ENCODE results near the gene NTN1.
A peak's percentile ranks its signal among the peaks of the same experiment; 100 is the strongest.

Gene NTN1

GRCh38 chr17:9232591-9233270 lies 211.4 kb downstream of the NTN1 start:
- DNase-seq, result peak; percentile 54
- in situ Hi-C loops (cut with MboI; ENCODE audit: low pct_unique_long_range_greater_than_20kb, low sequenced_read_pairs), result no loop called here

GRCh38 chr17:9233271-9233599 lies 211.9 kb downstream of the NTN1 start:
- in situ Hi-C loops (cut with MboI; ENCODE audit: low pct_unique_long_range_greater_than_20kb, low sequenced_read_pairs), result no loop called here
- no peak for DNase-seq

- DNase-seq, result no peak
- in situ Hi-C loops (cut with MboI; ENCODE audit: low pct_unique_long_range_greater_than_20kb, low sequenced_read_pairs), result no loop called here
Observed at GRCh38 chr17:9233761-9234160, 212.5 kb downstream of the NTN1 start.

GRCh38 chr17:9234389-9234945 lies 213.2 kb downstream of the NTN1 start:
- in situ Hi-C loops (cut with MboI; ENCODE audit: low pct_unique_long_range_greater_than_20kb, low sequenced_read_pairs), result no loop called here
- no peak for DNase-seq

GRCh38 chr17:9235346-9235745 lies 214.0 kb downstream of the NTN1 start:
- in situ Hi-C loops (cut with MboI; ENCODE audit: low pct_unique_long_range_greater_than_20kb, low sequenced_read_pairs), result no loop called here
- DNase-seq, result no peak

- no peak for DNase-seq
- in situ Hi-C loops (cut with MboI; ENCODE audit: low pct_unique_long_range_greater_than_20kb, low sequenced_read_pairs), result no loop called here
Observed at GRCh38 chr17:9236286-9237052, 215.2 kb downstream of the NTN1 start.

GRCh38 chr17:9237053-9237410 lies 215.7 kb downstream of the NTN1 start:
- in situ Hi-C loops (cut with MboI; ENCODE audit: low pct_unique_long_range_greater_than_20kb, low sequenced_read_pairs), result no loop called here
- no peak for DNase-seq

GRCh38 chr17:9237661-9238301 lies 216.5 kb downstream of the NTN1 start:
- no peak for DNase-seq

GRCh38 chr17:9238340-9239245 lies 217.3 kb downstream of the NTN1 start:
- in situ Hi-C loops (cut with MboI; ENCODE audit: low pct_unique_long_range_greater_than_20kb, low sequenced_read_pairs), result no loop called here
- no peak for DNase-seq

More at GRCh38 chr17:9237661-9238301, 216.5 kb downstream of the NTN1 start:
- in situ Hi-C loops (cut with MboI; ENCODE audit: low pct_unique_long_range_greater_than_20kb, low sequenced_read_pairs), result no loop called here

GRCh38 chr17:9239246-9239792 lies 218.0 kb downstream of the NTN1 start:
- DNase-seq, result no peak
- in situ Hi-C loops (cut with MboI; ENCODE audit: low pct_unique_long_range_greater_than_20kb, low sequenced_read_pairs), result no loop called here

- no peak for DNase-seq
- in situ Hi-C loops (cut with MboI; ENCODE audit: low pct_unique_long_range_greater_than_20kb, low sequenced_read_pairs), result no loop called here
Observed at GRCh38 chr17:9239793-9240658, 218.7 kb downstream of the NTN1 start.

GRCh38 chr17:9240659-9241370 lies 219.5 kb downstream of the NTN1 start:
- DNase-seq, result no peak
- in situ Hi-C loops (cut with MboI; ENCODE audit: low pct_unique_long_range_greater_than_20kb, low sequenced_read_pairs), result no loop called here

- DNase-seq, result no peak
- in situ Hi-C loops (cut with MboI; ENCODE audit: low pct_unique_long_range_greater_than_20kb, low sequenced_read_pairs), result no loop called here
Observed at GRCh38 chr17:9241371-9241712, 220.0 kb downstream of the NTN1 start.

GRCh38 chr17:9241774-9242496 lies 220.6 kb downstream of the NTN1 start:
- DNase-seq, result no peak
- in situ Hi-C loops (cut with MboI; ENCODE audit: low pct_unique_long_range_greater_than_20kb, low sequenced_read_pairs), result no loop called here

- DNase-seq, result no peak
- in situ Hi-C loops (cut with MboI; ENCODE audit: low pct_unique_long_range_greater_than_20kb, low sequenced_read_pairs), result no loop called here
Observed at GRCh38 chr17:9242497-9242881, 221.2 kb downstream of the NTN1 start.

- DNase-seq, result no peak
- in situ Hi-C loops (cut with MboI; ENCODE audit: low pct_unique_long_range_greater_than_20kb, low sequenced_read_pairs), result no loop called here
Observed at GRCh38 chr17:9242983-9243382, 221.7 kb downstream of the NTN1 start.

Data from KBM-7 (cell line).